HG02798 (cell line): ENCODE measurements around the gene CCL13.
"Not testable (repeated sequence)": the region's sequence is repeated elsewhere in the genome, so short reads cannot be mapped to it uniquely, and the experiment has no call there.

Experiments
- ATAC-seq: cut with Tn5 transposase; IDR thresholded peaks from one replicate; pipeline ENCODE4 v1.9.1; 2021; ENCODE audit warnings: mild to moderate bottlenecking; ENCODE audit not compliant: unreplicated experiment, poor library complexity

The CCL13 gene

DNA sequence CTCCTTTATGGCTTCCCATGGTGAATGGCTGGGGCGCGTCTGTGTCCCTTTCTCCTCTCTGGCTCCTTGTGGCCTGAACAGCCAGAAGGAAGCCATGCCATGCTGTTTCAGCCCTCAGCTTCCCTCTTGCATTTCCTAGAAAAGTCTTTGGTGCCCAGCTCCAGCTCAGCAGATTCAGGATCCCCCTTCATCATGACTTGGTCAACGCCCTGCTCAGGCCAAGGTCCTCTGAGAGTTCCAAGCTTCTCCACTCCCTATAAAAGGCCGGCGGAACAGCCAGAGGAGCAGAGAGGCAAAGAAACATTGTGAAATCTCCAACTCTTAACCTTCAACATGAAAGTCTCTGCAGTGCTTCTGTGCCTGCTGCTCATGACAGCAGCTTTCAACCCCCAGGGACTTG is at the start of gene CCL13:
TSS of gene CCL13 (plus strand) at position 287 of the 400 bp plus-strand sequence. CDS start at position 334, 47 bp downstream.
- ATAC-seq = no peak

DNA sequence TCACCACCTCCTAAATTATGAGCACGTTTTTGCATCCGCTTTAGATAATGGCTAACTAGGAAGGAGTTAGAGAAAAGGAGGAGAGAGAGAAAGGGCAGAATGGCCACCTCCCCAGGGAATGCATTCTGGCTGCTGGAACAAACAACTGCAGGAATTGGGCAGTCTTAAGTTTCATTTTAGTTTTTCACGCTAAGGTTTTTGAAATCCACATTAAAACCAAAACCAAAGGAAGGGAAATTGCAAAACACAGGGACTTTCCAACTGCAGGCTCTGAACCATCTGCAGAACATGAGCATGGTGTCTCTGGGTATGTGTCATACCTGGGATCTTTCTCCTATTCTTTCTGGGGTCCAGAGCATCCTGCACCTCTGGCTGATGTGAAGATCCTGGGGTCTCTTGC is 49.2 kb upstream of the CCL13 start:
- ATAC-seq = no peak

DNA sequence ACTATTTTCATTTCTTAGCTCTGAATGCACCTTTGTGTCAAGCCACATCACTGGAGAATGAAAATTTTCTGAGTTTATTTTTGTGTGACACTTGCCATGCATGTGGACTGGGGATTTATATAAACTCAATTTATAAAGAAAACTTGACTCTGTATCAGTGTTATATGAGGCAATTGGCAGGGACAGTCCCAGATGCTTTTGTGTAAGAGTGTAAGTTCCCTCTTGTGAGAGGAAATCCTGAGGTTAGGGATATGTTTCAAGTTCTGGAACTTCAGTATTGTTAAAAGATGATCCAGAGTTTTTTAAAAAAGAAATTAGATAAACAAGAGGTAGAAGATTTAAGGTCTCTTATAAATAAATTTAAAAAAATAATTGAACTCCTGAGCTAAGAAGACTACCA is 47.9 kb upstream of the CCL13 start:
- no peak for ATAC-seq

GRCh38 chr17:34311291-34311690 is 45.0 kb upstream of the CCL13 start:
- no peak for ATAC-seq

- ATAC-seq = no peak
These were observed 44.2 kb upstream of the CCL13 start for GRCh38 chr17:34312080-34312479.

DNA sequence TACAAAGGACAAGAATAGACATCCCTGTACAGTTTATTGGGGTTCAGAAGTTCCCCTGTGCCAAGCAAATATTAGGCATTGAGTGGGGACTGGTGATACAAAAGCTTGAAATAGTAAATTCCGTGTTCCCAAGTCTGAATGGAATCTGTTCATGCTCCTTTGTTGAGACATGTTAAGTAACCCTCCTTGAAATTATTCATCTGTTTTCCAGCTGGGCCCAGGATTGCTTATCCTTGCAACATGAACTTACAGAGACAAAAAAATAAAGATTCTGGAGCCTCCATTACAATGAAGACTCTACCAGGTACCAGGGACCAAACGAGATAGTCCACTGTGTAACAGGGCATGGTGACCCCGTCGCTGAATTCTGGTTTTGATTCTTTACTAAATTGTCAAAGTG is 43.1 kb upstream of the CCL13 start:
- no peak for ATAC-seq

- ATAC-seq = no peak
These were observed 42.0 kb upstream of the CCL13 start for GRCh38 chr17:34314279-34314678.

DNA sequence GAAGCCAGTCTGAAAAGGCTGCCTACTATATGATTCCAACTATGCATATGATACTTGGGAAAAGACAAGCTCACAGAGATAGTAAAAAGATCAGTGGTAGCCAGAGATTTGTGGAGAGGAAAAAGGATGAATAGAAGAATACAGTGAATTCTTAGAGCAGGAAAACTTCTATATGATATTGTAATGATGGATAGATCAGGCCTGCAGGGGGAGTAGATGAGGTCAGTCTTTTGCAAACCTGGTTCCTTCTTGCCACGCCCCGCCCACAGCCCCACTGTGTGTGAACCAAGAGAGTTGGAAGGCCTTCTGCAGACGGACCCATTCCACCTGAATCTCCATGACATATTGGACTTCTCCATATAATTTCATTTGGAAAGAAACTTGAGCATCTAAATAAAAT is 37.8 kb upstream of the CCL13 start:
- ATAC-seq = no peak

GRCh38 chr17:34319039-34319483 is 37.2 kb upstream of the CCL13 start, which contains the start of gene CCL8:
Gene CCL8, plus strand, starts transcription at chr17:34319435. Its CDS starts 67 bp downstream, at chr17:34319502.
- ATAC-seq = no peak

DNA sequence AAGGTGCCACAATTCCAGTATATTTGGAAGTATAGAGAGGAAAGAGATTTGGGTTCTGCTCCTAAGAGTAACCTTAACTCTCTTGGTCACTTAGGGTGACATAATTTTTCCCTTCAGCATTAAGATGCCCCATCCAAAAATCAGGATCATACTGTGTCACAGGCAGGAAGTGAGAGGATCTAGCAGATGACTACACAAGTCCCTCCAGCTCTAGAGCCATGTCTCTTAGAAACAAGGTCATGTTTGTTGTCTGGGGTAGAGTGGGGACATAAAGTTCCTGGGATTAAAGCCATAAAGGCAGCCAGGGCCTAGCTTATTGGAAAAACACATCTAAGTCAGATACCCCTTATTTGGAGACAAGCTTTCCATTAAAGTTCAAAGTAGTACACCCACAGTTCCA is 34.3 kb upstream of the CCL13 start:
- ATAC-seq = no peak

DNA sequence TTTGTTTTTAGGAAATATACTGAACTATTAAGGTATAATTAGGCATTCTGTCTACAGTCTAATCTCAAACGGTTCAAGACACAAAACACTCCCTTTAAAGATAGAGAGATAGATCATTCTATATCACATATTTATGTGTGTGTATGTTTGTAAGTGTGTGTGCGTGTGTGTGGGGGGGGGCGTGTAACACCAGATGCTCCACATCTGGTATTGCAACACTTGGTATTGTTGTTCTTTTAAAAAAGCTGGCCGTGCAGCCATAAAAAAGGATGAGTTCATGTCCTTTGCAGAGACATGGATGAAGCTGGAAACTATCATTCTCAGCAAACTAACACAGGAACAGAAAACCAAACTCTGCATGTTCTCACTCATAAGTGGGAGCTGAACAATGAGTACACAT is 28.7 kb upstream of the CCL13 start:
- not testable (repeated sequence) for ATAC-seq

DNA sequence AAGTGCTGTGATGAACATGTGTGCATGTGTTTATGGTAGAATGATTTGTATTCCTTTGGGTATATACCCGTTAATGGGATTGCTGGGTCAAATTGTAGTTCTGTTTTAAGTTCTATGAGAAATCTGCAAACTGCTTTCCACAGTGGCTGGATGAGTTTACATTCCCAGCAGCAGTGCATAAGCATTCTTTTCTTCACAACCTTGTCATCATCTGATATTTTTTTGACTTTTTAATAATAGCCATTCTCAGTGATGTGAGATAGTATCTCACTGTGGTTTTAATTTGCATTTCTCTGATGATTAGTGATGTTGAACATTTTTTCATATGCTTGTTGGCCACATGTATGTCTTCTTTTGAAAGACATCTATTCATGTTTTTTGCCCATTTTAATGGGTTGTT is 18.6 kb upstream of the CCL13 start:
- ATAC-seq = no peak

DNA sequence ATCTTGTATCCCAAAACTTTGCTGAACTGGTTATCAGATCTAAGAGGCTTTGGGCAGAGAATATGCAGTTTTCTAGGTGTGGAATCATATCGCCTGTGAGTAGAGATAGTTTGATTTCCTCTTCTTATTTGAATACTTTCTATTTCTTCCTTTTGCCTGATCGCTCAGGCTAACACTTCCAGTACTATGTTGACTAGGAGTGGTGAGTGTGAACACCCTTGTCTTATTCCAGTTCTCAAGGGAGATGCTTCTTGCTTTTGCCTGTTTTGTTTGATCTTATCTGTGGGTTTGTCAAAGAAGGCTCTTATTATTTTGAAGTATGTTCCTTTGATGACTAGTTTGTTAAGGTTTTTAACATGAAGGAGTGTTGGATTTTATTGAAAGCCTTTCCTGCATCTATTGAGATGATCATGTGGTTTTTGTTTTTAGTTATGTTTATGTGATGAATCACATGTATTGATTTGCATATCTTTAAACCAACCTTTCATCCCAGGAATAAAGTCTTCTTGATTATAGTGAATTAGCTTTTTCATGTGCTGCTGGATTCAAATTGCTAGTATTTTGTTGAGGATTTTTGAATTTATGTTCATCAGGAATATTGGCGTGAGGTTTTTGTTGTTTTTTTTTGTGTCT is 17.0 kb upstream of the CCL13 start:
- no peak for ATAC-seq

DNA sequence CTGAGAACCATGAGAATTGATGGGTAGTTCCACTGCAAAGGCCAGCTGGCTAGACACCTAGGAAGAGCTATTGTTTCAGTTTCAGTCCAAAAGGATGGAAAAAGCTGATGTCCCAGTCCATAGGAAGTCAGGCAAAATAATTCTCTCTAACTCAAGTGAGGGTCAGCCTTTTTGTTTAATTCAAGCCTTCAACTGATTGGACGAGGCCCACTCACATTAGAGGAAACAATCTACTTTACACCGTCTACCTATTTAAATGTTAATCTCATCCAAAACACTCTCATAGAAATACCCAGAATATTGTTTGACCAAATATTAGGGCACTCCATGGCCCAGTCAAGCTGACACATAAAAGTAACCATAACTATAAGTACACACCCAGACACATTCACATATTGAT is 14.4 kb upstream of the CCL13 start:
- no peak for ATAC-seq

GRCh38 chr17:34347063-34347462 is 9.2 kb upstream of the CCL13 start:
- ATAC-seq = no peak

DNA sequence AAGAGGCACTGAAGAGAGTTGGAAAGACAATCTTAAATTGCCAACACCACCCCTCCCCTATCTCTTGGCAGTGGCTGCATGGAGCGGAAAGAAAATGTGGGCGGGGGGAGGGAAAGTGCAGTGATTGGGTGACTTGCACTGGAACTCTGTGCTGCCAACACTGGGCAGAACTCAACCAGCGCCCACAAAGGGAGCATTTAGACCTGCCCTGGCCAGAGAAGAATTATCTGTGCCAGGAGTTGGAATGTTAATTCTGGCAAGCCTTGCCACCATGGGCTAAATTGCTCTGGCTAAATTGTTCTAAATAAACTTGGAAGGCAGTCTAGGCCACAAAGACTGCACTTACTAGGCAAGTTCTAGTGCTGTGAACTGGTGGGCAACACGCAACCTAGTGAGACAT is 6.5 kb upstream of the CCL13 start:
- ATAC-seq = no peak

GRCh38 chr17:34351096-34351495 is 5.2 kb upstream of the CCL13 start:
- no peak for ATAC-seq

GRCh38 chr17:34352191-34352590 is 4.1 kb upstream of the CCL13 start:
- no peak for ATAC-seq

DNA sequence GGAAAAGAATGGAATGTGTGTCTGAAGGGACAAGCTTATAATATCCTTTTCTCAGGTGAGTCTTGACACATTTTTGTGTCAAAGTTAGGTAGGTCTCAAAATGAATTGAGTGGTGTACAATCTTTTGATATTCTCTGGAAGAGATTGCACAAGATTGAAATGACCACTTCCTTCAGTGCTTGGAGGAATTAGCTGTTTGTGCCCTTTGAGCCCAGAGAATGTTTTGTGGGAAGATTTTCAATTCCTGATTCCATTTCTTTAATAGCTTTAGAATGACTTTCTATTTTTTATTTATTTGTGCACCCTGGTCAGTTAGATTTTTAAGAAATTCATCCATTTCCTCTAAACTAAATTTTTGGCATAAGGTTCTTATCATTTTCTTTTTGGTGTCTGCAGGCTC is 1.6 kb upstream of the CCL13 start:
- no peak for ATAC-seq

GRCh38 chr17:34357398-34357797 is 1.1 kb downstream of the CCL13 start:
- ATAC-seq = no peak

- ATAC-seq = no peak
These were observed 2.4 kb downstream of the CCL13 start for GRCh38 chr17:34358631-34359030.

DNA sequence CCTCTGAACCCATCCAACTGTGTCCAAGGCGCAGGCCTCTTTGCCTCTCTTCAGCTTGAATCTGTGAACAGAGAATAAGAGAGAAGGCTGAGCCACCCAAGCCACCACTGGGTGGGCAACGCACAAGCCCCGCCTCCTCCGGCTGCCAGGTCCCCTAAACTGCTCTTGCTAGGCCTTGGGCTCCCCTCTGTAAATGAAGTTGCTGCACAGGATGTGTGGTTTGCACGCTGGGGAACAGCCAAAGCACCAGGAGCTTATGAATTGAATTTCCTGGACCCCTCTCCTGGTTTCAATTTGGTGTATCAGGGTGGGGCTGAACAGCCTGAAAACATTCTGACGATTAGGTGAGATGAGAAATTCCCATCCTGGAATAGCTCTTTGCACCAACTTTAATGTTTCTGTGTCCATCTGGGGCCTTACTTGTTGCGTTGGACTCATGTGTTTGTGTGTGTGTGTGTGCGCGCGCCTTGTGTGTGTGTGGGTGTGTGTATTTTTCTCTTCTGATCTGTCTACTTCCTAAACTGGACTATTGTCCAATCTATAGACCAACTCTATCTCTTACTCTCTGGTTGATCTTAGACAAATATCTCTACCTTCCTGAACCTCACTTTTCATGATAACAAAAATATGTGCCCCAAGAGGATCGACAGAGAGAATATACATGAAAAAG is 4.5 kb downstream of the CCL13 start:
- no peak for ATAC-seq
